HepG2 (cell line): ENCODE results near the gene AKT3.

Experiments
- CHD2 ChIP-seq: IDR thresholded peaks from 2 replicates; pipeline ENCODE4 v1.6.1; 2011; ENCODE audit warnings: low read depth, low read length, improper control_type of control experiment
- FOSL1 ChIP-seq: sonication (generic); formaldehyde crosslinking; IDR thresholded peaks from 2 replicates; pipeline ENCODE4 v1.9.0; 2021; ENCODE audit warnings: missing genetic modification reagents, borderline replicate concordance
- ZBTB33 ChIP-seq: sonication (generic); formaldehyde crosslinking; IDR thresholded peaks from 2 replicates; pipeline ENCODE4 v1.4.0; 2020; ENCODE audit warnings: missing genetic modification reagents

- TF ChIP-seq ZBTB33 (no peak), FOSL1 (no peak), CHD2 (no peak)
Measured at GRCh38 chr1:243834130-243834529, 15.9 kb downstream of the AKT3 start.
